D721Med (cell line): ENCODE results near the gene KCMF1.
"Not testable (repeated sequence)": the region's sequence is repeated elsewhere in the genome, so short reads cannot be mapped to it uniquely, and the experiment has no call there.

Experiments
- DNase-seq: peaks from one replicate; pipeline ENCODE4 v3.0.0; 2011; ENCODE audit warnings: low spot score; ENCODE audit not compliant: insufficient read length
- FAIRE-seq: peaks from 2 replicates; lab custom pipeline; 2011; peaks lifted over from hg19 to GRCh38; lab: Jason Lieb, UNC
- TF ChIP-seq, protein P1 (sequence below): IDR thresholded peaks from 2 replicates; pipeline ENCODE4 v1.5.1; 2012; ENCODE audit warnings: mild to moderate bottlenecking, control low read depth; ENCODE audit not compliant: insufficient read depth; ENCODE audit errors: missing control alignments

Gene KCMF1

DNA sequence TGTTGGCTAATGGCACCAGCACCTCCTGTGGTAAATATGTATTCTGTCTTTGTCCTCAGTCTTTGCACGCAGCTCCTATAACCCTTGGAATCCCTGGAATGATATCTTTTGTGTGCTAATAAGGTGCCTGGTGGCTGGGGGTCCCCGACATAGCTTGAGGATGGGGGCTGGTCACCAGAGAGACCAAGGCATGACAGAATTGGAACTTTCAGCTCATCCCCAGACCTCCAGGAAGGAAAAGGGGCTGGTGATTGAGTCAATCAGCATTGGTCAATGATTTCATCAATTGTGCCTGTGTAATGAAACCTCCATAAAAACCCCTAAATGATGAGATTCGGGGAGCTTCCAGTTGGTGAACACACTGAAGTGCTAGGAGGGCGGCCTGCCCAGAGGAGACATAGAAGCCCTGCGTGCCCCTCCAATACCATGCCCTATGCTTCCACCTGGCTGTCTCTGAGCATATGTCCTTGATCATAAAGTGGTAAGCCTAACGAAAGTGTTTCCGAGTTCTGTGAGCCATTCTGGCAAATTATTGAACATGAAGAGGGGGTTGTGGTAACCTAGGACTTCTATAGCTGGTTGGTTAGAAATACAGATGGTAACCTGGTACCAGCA lies 26.6 kb upstream of the KCMF1 start:
- DNase-seq (no peak), FAIRE-seq (no peak)
- TF ChIP-seq, protein P1, sequence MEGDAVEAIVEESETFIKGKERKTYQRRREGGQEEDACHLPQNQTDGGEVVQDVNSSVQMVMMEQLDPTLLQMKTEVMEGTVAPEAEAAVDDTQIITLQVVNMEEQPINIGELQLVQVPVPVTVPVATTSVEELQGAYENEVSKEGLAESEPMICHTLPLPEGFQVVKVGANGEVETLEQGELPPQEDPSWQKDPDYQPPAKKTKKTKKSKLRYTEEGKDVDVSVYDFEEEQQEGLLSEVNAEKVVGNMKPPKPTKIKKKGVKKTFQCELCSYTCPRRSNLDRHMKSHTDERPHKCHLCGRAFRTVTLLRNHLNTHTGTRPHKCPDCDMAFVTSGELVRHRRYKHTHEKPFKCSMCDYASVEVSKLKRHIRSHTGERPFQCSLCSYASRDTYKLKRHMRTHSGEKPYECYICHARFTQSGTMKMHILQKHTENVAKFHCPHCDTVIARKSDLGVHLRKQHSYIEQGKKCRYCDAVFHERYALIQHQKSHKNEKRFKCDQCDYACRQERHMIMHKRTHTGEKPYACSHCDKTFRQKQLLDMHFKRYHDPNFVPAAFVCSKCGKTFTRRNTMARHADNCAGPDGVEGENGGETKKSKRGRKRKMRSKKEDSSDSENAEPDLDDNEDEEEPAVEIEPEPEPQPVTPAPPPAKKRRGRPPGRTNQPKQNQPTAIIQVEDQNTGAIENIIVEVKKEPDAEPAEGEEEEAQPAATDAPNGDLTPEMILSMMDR = no peak

DNA sequence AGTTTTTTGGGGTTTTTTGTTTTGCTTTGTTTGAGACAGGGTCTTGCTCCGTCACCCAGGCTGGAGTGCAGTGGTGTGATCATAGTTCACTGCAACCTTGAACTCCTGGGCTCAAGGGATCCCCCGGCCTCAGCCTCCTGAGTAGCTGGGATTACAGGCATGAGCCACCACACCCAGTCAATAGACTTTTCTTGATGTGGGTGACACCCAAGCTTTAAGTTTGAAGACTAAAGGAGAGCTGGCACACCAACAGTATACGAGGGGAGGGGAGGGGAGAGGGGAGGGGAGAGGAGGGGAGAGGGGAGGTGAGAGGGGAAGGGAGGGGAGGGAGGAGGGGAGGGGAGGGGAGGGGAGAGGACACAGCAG lies 25.1 kb upstream of the KCMF1 start:
- not testable (repeated sequence) for DNase-seq, FAIRE-seq

DNA sequence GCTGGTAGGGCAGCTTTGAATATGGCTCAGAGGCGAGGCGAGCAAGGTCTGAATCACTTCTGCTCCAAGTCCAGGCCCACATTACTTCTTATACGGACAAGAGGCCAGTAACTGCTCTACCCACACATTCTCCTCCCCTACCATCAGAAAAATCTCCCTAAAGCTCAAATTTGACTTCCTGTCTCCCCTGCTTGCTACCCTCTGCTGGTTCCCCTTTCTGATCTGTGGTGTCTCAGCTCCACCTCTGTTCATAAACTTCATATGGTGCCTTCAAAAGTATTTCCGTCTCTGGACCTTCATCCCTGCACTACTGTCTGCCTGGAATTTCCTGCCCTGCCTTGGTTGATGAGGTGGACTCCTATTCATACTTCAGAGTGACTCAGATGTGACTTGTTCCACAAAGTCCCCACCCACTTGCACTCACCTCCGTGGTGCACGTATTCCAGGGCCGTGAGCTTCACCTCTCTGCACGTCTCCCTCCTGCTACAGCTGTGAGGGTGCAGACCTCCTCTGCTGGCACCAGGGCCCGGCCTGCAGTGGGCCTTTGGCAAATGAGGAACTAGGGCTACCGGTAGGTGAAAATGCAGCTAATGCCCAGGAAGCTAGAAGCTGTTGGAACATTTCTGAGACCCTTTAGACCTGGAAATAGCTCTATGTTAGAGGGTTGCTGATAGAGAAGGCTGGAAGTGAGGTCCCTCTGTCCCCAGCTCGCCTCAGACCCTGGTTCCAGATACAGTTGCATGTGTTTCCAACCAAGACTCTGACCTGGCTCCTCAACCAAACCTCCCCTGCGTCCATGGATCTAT lies 24.6 kb upstream of the KCMF1 start:
- no peak for FAIRE-seq

DNA sequence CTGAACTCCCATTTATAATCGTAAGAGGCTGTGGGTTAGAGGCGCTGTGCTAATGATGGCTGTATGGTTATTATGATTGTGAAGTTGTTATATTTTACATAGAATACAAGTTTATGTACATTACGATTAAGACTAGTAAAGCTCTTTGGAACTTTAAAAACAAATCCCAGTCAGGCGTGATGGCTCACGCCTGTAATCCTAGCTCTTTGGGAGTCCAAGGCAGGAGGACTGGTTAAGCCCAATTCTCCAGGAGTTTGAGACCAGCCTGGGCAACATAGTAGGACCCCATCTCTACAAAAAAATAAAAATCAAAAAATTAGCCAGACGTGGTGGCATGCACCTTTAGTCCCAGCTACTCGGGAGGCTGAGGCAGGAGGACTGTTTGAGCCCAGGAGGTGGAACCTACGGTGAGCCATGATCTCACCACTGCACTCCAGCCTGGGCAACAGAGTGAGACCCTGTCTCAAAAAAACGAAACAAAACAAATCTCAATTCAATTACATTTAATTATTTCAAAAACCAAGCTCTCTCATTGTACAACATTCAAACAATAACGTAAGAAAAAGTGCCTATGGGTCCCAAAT lies 23.9 kb upstream of the KCMF1 start:
- TF ChIP-seq, protein P1 = no peak
- FAIRE-seq (no peak), DNase-seq (no peak)

More for the DNA sequence above, 24.6 kb upstream of the KCMF1 start:
- no peak for DNase-seq
- TF ChIP-seq, protein P1 = no peak

DNA sequence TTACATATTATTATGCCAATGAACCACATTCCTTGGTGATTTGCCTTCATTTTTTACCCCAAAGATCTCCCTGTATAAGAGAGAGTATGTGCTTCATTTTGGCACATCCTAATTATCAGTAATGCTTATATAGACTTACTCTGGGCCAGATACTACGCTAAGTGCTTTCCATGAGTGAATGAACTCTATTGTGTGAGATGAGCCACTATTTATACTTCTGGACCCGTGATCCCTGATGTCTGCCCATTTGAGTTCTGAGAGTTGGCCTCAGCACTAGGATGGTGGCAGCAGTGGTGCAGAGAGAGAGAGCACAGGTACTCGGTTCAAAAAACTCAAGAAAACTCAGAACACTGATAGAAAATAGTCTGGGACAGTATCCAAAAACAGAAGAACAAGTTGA lies 17.4 kb upstream of the KCMF1 start:
- no peak for DNase-seq
- no peak for FAIRE-seq
- TF ChIP-seq, protein P1 = no peak

DNA sequence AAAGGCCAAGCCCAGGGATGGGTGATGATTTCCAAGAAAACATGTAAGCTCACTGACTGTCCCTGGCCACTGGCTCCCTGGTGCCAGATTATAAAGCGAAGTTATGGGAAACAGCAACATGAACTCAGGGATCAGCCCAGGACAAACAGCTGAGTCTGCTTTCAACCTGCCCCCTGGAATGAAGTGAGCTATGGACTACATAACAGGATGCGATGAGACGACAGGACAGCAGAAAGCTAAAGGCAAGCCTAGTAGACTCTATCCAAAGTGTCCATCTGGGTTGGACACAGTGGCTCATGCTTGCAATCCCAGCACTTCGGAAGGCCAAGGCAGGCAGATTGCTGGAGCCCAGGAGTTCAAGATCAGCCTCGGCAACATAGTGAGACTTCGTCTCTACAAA lies 16.6 kb upstream of the KCMF1 start:
- no peak for DNase-seq
- TF ChIP-seq, protein P1 = no peak
- no peak for FAIRE-seq

DNA sequence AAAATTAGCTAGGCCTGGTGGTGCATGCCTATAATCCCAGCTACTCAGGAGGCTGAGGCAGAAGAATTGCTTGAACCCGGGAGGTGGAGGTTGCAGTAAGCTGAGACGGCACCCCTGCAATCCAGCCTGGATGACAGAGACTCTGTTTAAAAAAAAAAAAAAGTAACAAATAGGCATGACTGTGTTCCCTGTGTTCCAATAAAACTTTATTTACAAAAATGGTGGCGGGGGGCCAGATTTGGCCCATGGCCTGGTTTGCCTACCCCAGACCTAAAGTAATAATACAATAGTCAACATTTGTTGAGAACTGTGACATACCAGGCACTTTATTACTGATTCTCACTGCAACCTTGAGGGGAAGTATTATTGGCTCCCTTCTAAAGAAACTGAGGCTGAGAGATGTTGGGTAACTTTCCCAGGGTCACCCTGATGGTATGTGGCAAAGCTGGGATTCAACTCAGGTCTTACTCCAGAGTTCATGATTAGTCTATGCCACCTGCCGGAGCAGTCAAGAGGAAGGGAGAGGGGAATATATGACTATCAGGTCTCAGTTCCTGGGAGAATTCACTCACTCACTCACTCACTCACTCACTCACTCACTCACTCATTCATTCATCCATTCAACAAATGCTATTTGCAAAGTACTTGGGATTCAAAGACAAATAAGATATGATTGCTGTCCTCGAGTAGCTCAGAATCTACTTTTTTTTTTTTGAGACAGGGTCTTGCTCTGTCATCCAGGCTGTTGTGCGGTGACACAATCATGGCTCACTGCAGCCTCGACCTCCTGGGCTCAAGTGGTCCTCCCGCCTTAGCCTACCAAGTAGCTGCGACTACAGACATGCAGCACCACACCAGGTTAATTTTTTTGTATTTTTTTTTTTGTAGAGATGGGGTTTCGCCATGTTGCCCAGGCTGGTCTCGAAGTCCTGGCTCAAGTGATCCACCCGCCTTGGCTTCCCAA lies 14.3 kb upstream of the KCMF1 start:
- FAIRE-seq = no peak
- DNase-seq = no peak
- TF ChIP-seq, protein P1 = no peak
